Upper lobe of left lung (tissue), 6 donors: ENCODE measurements around the gene KDM4B. TPM values are rescaled to one million over a fixed set of nuclear protein-coding genes. Genes with fewer than 3 reads are reported as not detected.

Source experiments
- ATAC-seq, 2 donors: fragments of 200-7000 bp; cut with Tn5 transposase; one replicate each; pipeline ENCODE4 v1.9.1; 2022; ENCODE audit warnings: mild to moderate bottlenecking in 2 of 2, moderate library complexity in 2 of 2; ENCODE audit not compliant: low FRiP score in 2 of 2
- DNase-seq, 2 donors: peaks; one replicate each; pipeline ENCODE4 v3.0.0-alpha.2; 2019 to 2020
- H3K27ac ChIP-seq, 4 donors: fragments of 200-600 bp; sonication (generic); one replicate each; pipeline ENCODE4 v1.5.1; 2016 to 2019
- H3K27me3 ChIP-seq, 4 donors: fragments of 200-600 bp; sonication (generic); one replicate each; pipeline ENCODE4 v1.5.1; 2017 to 2019
- H3K36me3 ChIP-seq, 4 donors: fragments of 200-600 bp; sonication (generic); one replicate each; pipeline ENCODE4 v1.5.1; 2016 to 2019
- H3K4me1 ChIP-seq, 4 donors: fragments of 200-600 bp; sonication (generic); one replicate each; pipeline ENCODE4 v1.5.1; 2018 to 2019
- H3K4me3 ChIP-seq, 4 donors: fragments of 200-600 bp; sonication (generic); one replicate each; pipeline ENCODE4 v1.5.1; 2017 to 2019; ENCODE audit warnings: mild to moderate bottlenecking in 2 of 4, moderate library complexity in 1 of 4
- H3K9me3 ChIP-seq, 4 donors: fragments of 200-600 bp; sonication (generic); one replicate each; pipeline ENCODE4 v1.5.1; 2018 to 2019
- EP300 ChIP-seq, 4 donors: sonication (generic); formaldehyde crosslinking; IDR thresholded peaks; one replicate each; pipeline ENCODE4 v1.5.1; 2017; ENCODE audit warnings: antibody characterized with exemption in 4 of 4, control low read depth in 2 of 4
- POLR2A ChIP-seq, 4 donors: fragments of 450-650 bp; IDR thresholded peaks; one replicate each; pipeline ENCODE4 v1.5.1; 2016 to 2017; ENCODE audit warnings: antibody characterized with exemption in 4 of 4, mild to moderate bottlenecking in 2 of 4
- POLR2AphosphoS5 ChIP-seq, 2 donors: sonication (generic); formaldehyde crosslinking; IDR thresholded peaks; one replicate each; pipeline ENCODE4 v1.5.1; 2017; ENCODE audit warnings: antibody characterized with exemption in 2 of 2
- WGBS, 2 donors: methylation state at CpG; one replicate each; pipeline ENCODE4 v1.1.5; 2017 to 2018; 5-methylcytosine and 5-hydroxymethylcytosine counted together
- total RNA-seq, 6 donors: library from RNA; depleted of rRNA in 4 of 6; stranded (reverse); fragments of >200 nt in 4 of 6; gene quantifications; one replicate each; pipeline versions ENCODE4 v1.1.0 to v1.2.1, GENCODE V29; 2016 to 2021
- TF ChIP-seq, protein P1 (sequence below), 6 experiments: fragments of 450-650 bp in 4 of 6; fragments of 200-600 bp in 2 of 6; sonication (generic) in 2 of 6; IDR thresholded peaks; one replicate each; pipeline ENCODE4 v1.5.1; 2016 to 2019; ENCODE audit warnings: antibody characterized with exemption in 6 of 6
- donor health status: DM: no; HTN: no; CAD: no; lungs with moderate emphysema.
- donor health status: DM: no; HTN: yes; CAD: no; lungs with severe emphysema.

KDM4B gene
- total RNA-seq, 6 donors from 2014 or later = 28.1 to 112 (median 38.2) TPM

DNA sequence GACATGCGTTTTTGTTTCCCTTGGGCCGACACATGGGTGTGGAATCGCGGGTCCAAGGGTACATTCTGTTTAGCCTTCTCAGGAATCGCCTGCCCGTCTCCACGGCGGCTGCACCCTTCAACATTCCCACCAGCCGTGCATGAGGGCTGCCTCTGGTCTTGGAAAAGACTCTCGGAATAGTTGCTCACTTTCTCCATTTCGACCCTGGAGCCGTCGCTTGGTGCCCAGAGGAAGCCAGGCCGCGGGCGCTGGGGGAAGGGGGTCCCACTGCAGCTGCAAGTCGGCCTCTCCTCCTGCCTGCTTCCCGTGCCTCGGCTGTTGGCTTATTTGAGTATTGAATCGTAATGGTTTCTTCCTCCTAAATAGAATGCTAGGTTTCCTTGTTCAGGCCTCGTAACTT lies 51.5 kb downstream of the KDM4B start:
- DNase-seq = no peak
- Histone ChIP-seq H3K4me3 (no peak overlapping the region), H3K4me1 (peaks cover 0 to 5% (median 0%) of the 10 kb centered on the region in 4 donors), H3K27me3 (no peaks in the 10 kb centered on the region), H3K27ac (no peak overlapping the region), H3K9me3 (no peaks in the 10 kb centered on the region), H3K36me3 (peaks cover 0 to 33% (median 17%) of the 10 kb centered on the region in 4 donors)
- TF ChIP-seq EP300 (IDR thresholded peaks at IDR 0.05) (no peak), POLR2AphosphoS5 (IDR thresholded peaks at IDR 0.05) (no peak), POLR2A (IDR thresholded peaks at IDR 0.05) (no peak)
- TF ChIP-seq, protein P1, sequence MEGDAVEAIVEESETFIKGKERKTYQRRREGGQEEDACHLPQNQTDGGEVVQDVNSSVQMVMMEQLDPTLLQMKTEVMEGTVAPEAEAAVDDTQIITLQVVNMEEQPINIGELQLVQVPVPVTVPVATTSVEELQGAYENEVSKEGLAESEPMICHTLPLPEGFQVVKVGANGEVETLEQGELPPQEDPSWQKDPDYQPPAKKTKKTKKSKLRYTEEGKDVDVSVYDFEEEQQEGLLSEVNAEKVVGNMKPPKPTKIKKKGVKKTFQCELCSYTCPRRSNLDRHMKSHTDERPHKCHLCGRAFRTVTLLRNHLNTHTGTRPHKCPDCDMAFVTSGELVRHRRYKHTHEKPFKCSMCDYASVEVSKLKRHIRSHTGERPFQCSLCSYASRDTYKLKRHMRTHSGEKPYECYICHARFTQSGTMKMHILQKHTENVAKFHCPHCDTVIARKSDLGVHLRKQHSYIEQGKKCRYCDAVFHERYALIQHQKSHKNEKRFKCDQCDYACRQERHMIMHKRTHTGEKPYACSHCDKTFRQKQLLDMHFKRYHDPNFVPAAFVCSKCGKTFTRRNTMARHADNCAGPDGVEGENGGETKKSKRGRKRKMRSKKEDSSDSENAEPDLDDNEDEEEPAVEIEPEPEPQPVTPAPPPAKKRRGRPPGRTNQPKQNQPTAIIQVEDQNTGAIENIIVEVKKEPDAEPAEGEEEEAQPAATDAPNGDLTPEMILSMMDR (IDR thresholded peaks at IDR 0.05) = no peak
- no peak for ATAC-seq
- WGBS, 2 donors = 89 to 96% methylated on average over 21 of the region's 21 CpGs

DNA sequence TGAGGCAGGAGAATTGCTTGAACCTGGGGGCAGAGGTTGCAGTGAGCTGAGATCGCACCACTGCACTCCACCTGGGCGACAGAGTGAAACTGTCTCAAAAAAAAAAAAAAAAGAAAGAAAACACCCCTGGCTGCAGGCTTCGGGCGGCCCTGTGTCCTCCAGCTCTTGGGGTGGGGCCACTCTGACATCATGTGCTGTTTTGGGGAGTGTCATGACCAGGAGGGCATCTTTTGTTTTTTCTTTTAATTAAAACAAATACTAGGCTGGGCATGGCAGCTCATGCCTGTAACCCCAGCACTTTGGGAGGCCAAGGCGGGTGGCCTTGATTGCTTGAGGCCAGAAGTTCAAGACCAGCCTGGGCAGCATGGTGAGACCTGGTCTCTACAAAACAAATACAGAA lies 52.1 kb downstream of the KDM4B start:
- Histone ChIP-seq H3K27me3 (no peaks in the 10 kb centered on the region), H3K4me1 (peaks cover 0 to 6% (median 0%) of the 10 kb centered on the region in 4 donors), H3K9me3 (no peaks in the 10 kb centered on the region), H3K36me3 (peaks cover 0 to 32% (median 17%) of the 10 kb centered on the region in 4 donors), H3K4me3 (no peak overlapping the region), H3K27ac (no peak overlapping the region)
- no peak for TF ChIP-seq POLR2AphosphoS5 (IDR thresholded peaks at IDR 0.05)
- TF ChIP-seq, protein P1 (IDR thresholded peaks at IDR 0.05) = no peak
- no peak for TF ChIP-seq POLR2A (IDR thresholded peaks at IDR 0.05)
- TF ChIP-seq EP300 (IDR thresholded peaks at IDR 0.05) = no peak
- no peak for DNase-seq
- no peak for ATAC-seq
- WGBS, 2 donors = 93 to 100% methylated on average over 5 of the region's 5 CpGs

DNA sequence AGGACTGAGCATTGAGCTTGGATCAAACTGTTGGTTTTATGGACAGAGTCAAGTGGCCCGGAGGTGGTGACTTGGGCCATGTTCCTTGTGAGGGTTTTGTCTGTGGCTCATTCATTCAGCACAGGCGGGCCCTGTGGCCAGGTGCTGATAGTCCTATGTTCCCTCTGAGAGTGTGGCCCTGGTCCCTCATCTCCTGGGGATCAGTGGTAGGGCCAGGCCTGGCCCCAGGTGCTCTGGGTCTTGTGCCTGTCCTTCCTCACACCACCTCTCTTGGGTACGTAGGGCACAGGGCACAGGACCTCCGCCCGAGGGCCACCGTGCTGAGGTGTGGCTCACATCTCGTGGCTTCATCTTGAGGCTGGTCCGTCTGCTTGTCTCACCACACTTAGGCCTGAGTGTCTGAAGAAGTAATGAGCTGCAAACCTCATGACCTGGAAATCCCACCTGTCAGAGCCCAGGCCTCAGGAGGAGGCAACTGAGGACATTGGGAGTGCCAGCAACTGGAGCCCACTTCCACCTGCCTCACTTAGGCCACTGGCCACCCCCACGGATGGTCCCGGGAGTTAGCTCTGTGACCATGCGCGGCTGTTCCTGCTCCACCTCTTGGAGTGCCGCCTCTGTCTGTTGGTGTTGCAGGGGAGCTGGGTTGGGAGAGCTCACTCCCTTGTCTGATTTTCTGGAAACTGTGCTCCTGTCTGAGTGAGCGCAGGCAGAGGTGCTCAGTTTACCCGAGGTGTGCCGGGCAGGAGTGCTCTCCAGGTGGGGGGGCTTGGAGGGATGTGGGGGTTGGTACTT lies 53.4 kb downstream of the KDM4B start:
- H3K27ac ChIP-seq = no peak overlapping the region
- H3K4me3 ChIP-seq = no peak overlapping the region
- peak in 1 of 2 donors; percentile 48 for DNase-seq
- no peaks in the 10 kb centered on the region for H3K27me3 ChIP-seq
- peaks cover 0 to 20% (median 5%) of the 10 kb centered on the region in 4 donors for H3K36me3 ChIP-seq
- TF ChIP-seq POLR2AphosphoS5 (IDR thresholded peaks at IDR 0.05) (no peak), POLR2A (IDR thresholded peaks at IDR 0.05) (no peak), EP300 (IDR thresholded peaks at IDR 0.05) (no peak)
- TF ChIP-seq, protein P1 (IDR thresholded peaks at IDR 0.05) = no peak
- WGBS, 2 donors = 88 to 90% methylated on average over 5 to 15 of the region's 16 CpGs
- ATAC-seq = no peak
- H3K4me1 ChIP-seq = peaks cover 0 to 18% (median 8%) of the 10 kb centered on the region in 4 donors
- no peaks in the 10 kb centered on the region for H3K9me3 ChIP-seq

DNA sequence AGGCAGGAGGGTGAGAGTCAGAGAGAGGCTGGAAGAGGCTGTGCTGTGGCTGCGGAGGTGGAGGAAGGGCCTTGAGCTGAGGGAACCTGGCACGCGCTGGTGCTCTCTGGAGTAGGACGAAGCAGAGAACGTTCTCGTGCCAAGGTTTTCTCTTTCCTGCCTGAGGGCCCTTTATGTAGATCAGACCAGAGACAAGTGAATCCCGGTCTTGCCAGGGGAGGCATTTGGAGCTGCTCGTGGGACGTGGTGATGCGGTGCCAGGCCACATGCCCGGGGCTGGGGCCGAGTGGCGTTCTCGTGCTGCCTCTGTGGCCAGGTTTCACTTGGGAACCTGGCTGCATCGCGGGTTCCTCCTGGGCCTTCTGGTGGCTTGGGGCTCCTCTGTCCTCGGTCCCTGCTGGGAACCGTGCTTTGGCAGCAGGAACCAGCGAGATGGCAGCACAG lies 54.2 kb downstream of the KDM4B start:
- Histone ChIP-seq H3K36me3 (peaks cover 0 to 12% (median 4%) of the 10 kb centered on the region in 4 donors), H3K4me1 (peaks cover 0 to 18% (median 8%) of the 10 kb centered on the region in 4 donors), H3K27ac (no peak overlapping the region), H3K9me3 (no peaks in the 10 kb centered on the region), H3K4me3 (no peak overlapping the region), H3K27me3 (no peaks in the 10 kb centered on the region)
- peak in 1 of 2 donors; percentile 72 for DNase-seq
- TF ChIP-seq, protein P1 (IDR thresholded peaks at IDR 0.05) = no peak
- TF ChIP-seq POLR2A (IDR thresholded peaks at IDR 0.05) (no peak), POLR2AphosphoS5 (IDR thresholded peaks at IDR 0.05) (no peak), EP300 (IDR thresholded peaks at IDR 0.05) (no peak)
- WGBS, 2 donors = 84 to 87% methylated on average over 18 to 19 of the region's 19 CpGs
- no peak for ATAC-seq
